ENCODE data around the gene RPE65. TPM values are rescaled to one million over a fixed set of nuclear protein-coding genes. Genes with fewer than 3 reads are reported as not detected.
"Not testable (repeated sequence)": the region's sequence is repeated elsewhere in the genome, so short reads cannot be mapped to it uniquely, and the experiment has no call there.

Gene RPE65
- total and polyA plus RNA-seq, 2 experiments from 2014 or later = not detected

- TF ChIP-seq, protein P1, sequence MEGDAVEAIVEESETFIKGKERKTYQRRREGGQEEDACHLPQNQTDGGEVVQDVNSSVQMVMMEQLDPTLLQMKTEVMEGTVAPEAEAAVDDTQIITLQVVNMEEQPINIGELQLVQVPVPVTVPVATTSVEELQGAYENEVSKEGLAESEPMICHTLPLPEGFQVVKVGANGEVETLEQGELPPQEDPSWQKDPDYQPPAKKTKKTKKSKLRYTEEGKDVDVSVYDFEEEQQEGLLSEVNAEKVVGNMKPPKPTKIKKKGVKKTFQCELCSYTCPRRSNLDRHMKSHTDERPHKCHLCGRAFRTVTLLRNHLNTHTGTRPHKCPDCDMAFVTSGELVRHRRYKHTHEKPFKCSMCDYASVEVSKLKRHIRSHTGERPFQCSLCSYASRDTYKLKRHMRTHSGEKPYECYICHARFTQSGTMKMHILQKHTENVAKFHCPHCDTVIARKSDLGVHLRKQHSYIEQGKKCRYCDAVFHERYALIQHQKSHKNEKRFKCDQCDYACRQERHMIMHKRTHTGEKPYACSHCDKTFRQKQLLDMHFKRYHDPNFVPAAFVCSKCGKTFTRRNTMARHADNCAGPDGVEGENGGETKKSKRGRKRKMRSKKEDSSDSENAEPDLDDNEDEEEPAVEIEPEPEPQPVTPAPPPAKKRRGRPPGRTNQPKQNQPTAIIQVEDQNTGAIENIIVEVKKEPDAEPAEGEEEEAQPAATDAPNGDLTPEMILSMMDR (conservative IDR thresholded peaks at IDR 0.05; ENCODE audit: low read depth in 2 of 2) = no peak
Measured at GRCh38 chr1:68495532-68495931, 45.8 kb upstream of the RPE65 start (continued).

- DNase-seq (ENCODE audit: low spot score) (no peak), ATAC-seq (no peak)
- Mint-ChIP-seq H3K27ac (no peak overlapping the region), H3K4me3 (no peak overlapping the region), H3K27me3 (ENCODE audit: insufficient read depth, low read depth, poor library complexity) (peaks cover 2% of the 10 kb centered on the region), H3K4me1 (peaks cover 24% of the 10 kb centered on the region), H3K9me3 (no peaks in the 10 kb centered on the region), H3K36me3 (ENCODE audit: low read depth) (peaks cover 40% of the 10 kb centered on the region)
- H3K4me2 ChIP-seq = no peak overlapping the region
- H3K36me3 ChIP-seq (ENCODE audit: insufficient read depth) = peaks cover 33% of the 10 kb centered on the region
- peaks cover 11% of the 10 kb centered on the region for H3K4me1 ChIP-seq (ENCODE audit: insufficient read depth)
- H2AFZ ChIP-seq = no peak overlapping the region
- no peak overlapping the region for H3K27ac ChIP-seq (ENCODE audit: low read depth)
- H3K9me2 ChIP-seq (ENCODE audit: insufficient read depth) = no peaks in the 10 kb centered on the region
- H3K27me3 ChIP-seq (ENCODE audit: insufficient read depth) = no peaks in the 10 kb centered on the region
- TF ChIP-seq ZNF331 (CRISPR knock-in tag; IDR thresholded peaks at IDR 0.05; ENCODE audit: low read depth) (no peak), EZH2 (IDR thresholded peaks at IDR 0.05; ENCODE audit: low read depth, unreplicated experiment) (no peak), JUNB (IDR thresholded peaks at IDR 0.05; ENCODE audit: unreplicated experiment) (no peak), POLR2AphosphoS5 (IDR thresholded peaks at IDR 0.05; ENCODE audit: low read depth) (no peak), STAT1 (IDR thresholded peaks at IDR 0.05; ENCODE audit: unreplicated experiment) (no peak), ZNF114 (CRISPR knock-in tag; IDR thresholded peaks at IDR 0.05) (no peak), EZH2phosphoT487 (IDR thresholded peaks at IDR 0.05; ENCODE audit: unreplicated experiment) (no peak)
- TF ChIP-seq, protein P2, sequence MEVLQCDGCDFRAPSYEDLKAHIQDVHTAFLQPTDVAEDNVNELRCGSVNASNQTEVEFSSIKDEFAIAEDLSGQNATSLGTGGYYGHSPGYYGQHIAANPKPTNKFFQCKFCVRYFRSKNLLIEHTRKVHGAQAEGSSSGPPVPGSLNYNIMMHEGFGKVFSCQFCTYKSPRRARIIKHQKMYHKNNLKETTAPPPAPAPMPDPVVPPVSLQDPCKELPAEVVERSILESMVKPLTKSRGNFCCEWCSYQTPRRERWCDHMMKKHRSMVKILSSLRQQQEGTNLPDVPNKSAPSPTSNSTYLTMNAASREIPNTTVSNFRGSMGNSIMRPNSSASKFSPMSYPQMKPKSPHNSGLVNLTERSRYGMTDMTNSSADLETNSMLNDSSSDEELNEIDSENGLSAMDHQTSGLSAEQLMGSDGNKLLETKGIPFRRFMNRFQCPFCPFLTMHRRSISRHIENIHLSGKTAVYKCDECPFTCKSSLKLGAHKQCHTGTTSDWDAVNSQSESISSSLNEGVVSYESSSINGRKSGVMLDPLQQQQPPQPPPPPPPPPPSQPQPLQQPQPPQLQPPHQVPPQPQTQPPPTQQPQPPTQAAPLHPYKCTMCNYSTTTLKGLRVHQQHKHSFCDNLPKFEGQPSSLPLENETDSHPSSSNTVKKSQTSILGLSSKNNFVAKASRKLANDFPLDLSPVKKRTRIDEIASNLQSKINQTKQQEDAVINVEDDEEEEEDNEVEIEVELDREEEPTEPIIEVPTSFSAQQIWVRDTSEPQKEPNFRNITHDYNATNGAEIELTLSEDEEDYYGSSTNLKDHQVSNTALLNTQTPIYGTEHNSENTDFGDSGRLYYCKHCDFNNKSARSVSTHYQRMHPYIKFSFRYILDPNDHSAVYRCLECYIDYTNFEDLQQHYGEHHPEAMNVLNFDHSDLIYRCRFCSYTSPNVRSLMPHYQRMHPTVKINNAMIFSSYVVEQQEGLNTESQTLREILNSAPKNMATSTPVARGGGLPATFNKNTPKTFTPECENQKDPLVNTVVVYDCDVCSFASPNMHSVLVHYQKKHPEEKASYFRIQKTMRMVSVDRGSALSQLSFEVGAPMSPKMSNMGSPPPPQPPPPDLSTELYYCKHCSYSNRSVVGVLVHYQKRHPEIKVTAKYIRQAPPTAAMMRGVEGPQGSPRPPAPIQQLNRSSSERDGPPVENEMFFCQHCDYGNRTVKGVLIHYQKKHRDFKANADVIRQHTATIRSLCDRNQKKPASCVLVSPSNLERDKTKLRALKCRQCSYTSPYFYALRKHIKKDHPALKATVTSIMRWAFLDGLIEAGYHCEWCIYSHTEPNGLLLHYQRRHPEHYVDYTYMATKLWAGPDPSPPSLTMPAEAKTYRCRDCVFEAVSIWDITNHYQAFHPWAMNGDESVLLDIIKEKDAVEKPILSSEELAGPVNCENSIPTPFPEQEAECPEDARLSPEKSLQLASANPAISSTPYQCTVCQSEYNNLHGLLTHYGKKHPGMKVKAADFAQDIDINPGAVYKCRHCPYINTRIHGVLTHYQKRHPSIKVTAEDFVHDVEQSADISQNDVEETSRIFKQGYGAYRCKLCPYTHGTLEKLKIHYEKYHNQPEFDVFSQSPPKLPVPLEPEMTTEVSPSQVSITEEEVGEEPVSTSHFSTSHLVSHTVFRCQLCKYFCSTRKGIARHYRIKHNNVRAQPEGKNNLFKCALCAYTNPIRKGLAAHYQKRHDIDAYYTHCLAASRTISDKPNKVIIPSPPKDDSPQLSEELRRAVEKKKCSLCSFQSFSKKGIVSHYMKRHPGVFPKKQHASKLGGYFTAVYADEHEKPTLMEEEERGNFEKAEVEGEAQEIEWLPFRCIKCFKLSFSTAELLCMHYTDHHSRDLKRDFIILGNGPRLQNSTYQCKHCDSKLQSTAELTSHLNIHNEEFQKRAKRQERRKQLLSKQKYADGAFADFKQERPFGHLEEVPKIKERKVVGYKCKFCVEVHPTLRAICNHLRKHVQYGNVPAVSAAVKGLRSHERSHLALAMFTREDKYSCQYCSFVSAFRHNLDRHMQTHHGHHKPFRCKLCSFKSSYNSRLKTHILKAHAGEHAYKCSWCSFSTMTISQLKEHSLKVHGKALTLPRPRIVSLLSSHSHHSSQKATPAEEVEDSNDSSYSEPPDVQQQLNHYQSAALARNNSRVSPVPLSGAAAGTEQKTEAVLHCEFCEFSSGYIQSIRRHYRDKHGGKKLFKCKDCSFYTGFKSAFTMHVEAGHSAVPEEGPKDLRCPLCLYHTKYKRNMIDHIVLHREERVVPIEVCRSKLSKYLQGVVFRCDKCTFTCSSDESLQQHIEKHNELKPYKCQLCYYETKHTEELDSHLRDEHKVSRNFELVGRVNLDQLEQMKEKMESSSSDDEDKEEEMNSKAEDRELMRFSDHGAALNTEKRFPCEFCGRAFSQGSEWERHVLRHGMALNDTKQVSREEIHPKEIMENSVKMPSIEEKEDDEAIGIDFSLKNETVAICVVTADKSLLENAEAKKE (CRISPR knock-in tag; IDR thresholded peaks at IDR 0.05) = no peak
- peaks cover 65% of the 10 kb centered on the region for H3K79me2 ChIP-seq (replicated peaks; ENCODE audit: insufficient read depth)
- no peak overlapping the region for H3K4me3 ChIP-seq
- no peaks in the 10 kb centered on the region for H4K20me1 ChIP-seq (replicated peaks; ENCODE audit: insufficient read depth)
- H3F3A ChIP-seq (replicated peaks; ENCODE audit: low read depth) = no peaks in the 10 kb centered on the region
Measured at GRCh38 chr1:68493193-68493592, 43.4 kb upstream of the RPE65 start.

GRCh38 chr1:68492255-68492654, 42.5 kb upstream of the RPE65 start:
- DNase-seq (ENCODE audit: low spot score); H3K4me2 ChIP-seq; H3K4me3 Mint-ChIP-seq; H4K20me1 ChIP-seq (replicated peaks; ENCODE audit: insufficient read depth); H3K27me3 ChIP-seq (ENCODE audit: insufficient read depth); H3K27ac ChIP-seq (ENCODE audit: low read depth); H3K4me1 ChIP-seq (ENCODE audit: insufficient read depth); H3K9me2 ChIP-seq (ENCODE audit: insufficient read depth); H3K27ac Mint-ChIP-seq; H3F3A ChIP-seq (replicated peaks; ENCODE audit: low read depth); ATAC-seq; H3K27me3 Mint-ChIP-seq (ENCODE audit: insufficient read depth, low read depth, poor library complexity); H2AFZ ChIP-seq; H3K9me3 Mint-ChIP-seq; H3K4me3 ChIP-seq: not testable (repeated sequence)
- Histone ChIP-seq H3K36me3 (ENCODE audit: insufficient read depth) (peaks cover 40% of the 10 kb centered on the region), H3K79me2 (replicated peaks; ENCODE audit: insufficient read depth) (peaks cover 65% of the 10 kb centered on the region)
- H3K36me3 Mint-ChIP-seq (ENCODE audit: low read depth) = peaks cover 48% of the 10 kb centered on the region
- peaks cover 18% of the 10 kb centered on the region for H3K4me1 Mint-ChIP-seq

All from GM23338 (cell line).